Stimulated activated CD8-positive, alpha-beta memory T cell treated with anti-CD3 and anti-CD28 coated beads, Interleukin-15, amount 100 ng/mL, for 24 hours (primary cell): ENCODE measurements around the gene SHANK1.

Experiments
- DNase-seq: peaks from one replicate; pipeline ENCODE4 v3.0.0-alpha.2; 2020; ENCODE audit warnings: low read depth

SHANK1 gene

GRCh38 chr19:50659318-50660087 lies 60.1 kb downstream of the SHANK1 start:
- DNase-seq: no peak

- DNase-seq: peak; percentile 34
Measured at GRCh38 chr19:50658441-50659317, 60.9 kb downstream of the SHANK1 start.

- peak; percentile 75 for DNase-seq
Measured at GRCh38 chr19:50657712-50658440, 61.7 kb downstream of the SHANK1 start.

- no peak for DNase-seq
Measured at GRCh38 chr19:50657222-50657669, 62.4 kb downstream of the SHANK1 start.

- no peak for DNase-seq
Measured at GRCh38 chr19:50654882-50655281, 64.7 kb downstream of the SHANK1 start.

- no peak for DNase-seq
Measured at GRCh38 chr19:50652722-50653121, 66.9 kb downstream of the SHANK1 start.

- no peak for DNase-seq
Measured at GRCh38 chr19:50651174-50651573, 68.4 kb downstream of the SHANK1 start.

GRCh38 chr19:50649433-50650391 lies 69.9 kb downstream of the SHANK1 start, which contains the start of gene C19orf81:
Gene C19orf81, plus strand, starts transcription at chr19:50649445. Its CDS starts 0 bp downstream, at chr19:50649445.
- DNase-seq: no peak

GRCh38 chr19:50648659-50649058 lies 70.9 kb downstream of the SHANK1 start:
- no peak for DNase-seq

- no peak for DNase-seq
Measured at GRCh38 chr19:50647879-50648615, 71.6 kb downstream of the SHANK1 start.

GRCh38 chr19:50646074-50646807 lies 73.4 kb downstream of the SHANK1 start:
- DNase-seq: no peak

GRCh38 chr19:50645107-50645506 lies 74.5 kb downstream of the SHANK1 start:
- DNase-seq: no peak

GRCh38 chr19:50644315-50644915 lies 75.2 kb downstream of the SHANK1 start:
- DNase-seq: no peak

GRCh38 chr19:50640368-50640767 lies 79.2 kb downstream of the SHANK1 start:
- DNase-seq: no peak

- DNase-seq: no peak
Measured at GRCh38 chr19:50639121-50640112, 80.2 kb downstream of the SHANK1 start, which contains the start of gene SYT3. Gene SYT3, minus strand, starts transcription at chr19:50639881. Its CDS starts 2,470 bp downstream, at chr19:50637411.

GRCh38 chr19:50638600-50638999 lies 81.0 kb downstream of the SHANK1 start:
- DNase-seq: no peak

GRCh38 chr19:50636317-50637085 lies 83.1 kb downstream of the SHANK1 start:
- no peak for DNase-seq
